HG03175 (cell line): ENCODE data around the gene IFNK.

Experiments used
- ATAC-seq: cut with Tn5 transposase; IDR thresholded peaks from one replicate; pipeline ENCODE4 v1.9.1; 2021; ENCODE audit warnings: mild to moderate bottlenecking, moderate library complexity; ENCODE audit not compliant: unreplicated experiment

IFNK gene

DNA sequence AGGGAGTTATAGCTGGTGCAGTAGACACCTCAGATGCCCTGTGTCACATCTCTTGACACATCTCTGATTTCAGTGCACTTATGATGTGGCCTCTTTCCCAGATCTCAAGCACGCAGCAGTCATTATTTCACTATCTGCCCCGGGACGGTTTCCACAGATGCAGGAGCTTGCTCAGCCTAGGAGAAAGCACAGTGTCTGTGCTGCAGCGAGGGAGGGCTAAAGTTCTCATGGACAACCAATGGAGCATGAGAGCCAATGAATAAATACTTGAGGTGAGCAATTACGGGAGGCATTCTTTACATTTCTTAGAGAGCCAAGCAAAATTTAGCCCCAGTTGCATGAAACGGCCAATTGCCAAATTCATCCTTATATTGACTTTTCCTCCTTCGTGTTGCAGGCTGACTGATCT, 12.9 kb downstream of the IFNK start:
- no peak for ATAC-seq

DNA sequence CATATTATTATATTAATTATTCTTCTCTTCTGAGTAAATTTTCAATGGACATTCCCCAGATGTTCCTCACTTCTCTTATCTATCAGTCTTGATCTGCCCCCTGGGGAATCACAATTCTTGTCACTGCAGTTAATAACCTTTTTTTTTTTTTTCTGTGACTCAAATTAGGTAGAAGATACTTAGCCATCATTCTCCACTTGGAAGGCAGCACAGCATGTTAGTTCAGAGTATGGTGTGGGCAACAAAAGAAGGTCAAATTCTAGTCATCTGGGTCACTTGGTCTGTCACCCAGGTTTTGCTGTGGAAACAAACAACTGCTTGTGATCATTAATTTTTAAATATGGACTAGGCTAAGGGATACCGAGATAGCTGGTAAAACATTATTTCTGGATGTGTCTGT, 13.7 kb downstream of the IFNK start:
- ATAC-seq, result no peak

DNA sequence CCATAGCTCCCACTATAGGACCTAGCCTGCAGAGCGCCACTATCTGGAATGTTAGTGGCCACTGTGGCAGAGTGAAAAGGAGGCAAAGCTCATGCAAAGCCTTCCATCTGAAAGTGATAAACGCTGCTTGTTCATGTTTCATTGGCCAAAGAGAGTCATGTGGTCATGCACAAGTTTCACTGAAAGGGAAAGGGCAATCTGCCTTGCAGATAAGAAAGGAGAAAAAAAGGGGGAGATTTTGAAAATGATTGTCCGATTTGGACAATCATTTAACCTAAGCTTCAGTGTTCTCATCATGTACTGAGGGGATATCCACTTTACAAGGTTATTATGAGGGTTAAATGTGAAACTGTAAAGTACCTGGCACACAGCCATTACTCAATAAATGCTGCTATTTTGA, 14.6 kb downstream of the IFNK start:
- no peak for ATAC-seq

DNA sequence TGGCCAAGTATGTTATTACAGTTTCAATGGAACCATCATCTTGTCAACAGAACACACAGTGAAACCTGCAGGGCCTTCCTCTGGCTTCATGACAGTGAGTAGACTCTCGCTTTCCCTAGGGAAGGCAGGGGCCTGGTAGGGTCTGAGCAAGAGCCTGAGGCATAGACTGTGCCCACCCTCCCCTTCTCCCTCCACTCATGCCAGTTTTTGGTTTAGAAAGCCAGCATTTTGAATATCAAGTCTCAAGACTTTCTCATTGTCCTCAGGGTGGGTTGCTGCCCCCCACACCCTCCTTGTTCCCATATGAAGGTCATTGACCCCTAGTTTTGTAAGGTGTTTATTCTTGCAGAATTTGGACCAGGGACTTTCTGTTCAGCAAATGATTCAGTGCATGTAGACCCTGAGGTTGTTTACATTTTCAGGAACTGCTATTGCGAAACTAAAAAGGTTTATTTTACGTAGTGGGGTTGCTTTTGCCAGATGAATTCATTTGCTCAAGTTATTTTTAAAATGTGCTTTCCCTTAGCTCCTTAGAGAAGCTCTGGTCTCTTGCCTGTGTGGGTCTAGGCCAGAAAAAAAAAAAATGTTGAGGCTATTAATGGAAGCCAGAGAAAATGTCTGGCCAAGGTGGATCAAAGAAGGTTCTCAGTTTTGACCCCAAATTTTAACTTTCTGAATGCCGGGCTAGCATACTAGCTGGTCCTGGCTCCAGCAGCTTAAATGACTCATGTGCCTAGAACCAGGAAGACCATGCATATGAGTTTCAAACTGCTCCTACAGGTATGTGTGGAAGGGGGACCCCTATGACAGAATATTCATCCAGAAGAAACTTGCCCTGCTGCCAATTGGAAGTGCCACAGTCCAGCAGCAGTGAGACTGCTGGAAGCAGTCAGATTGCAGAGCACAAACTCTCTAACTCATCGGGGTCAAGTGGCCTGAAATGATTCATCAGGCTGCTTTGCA, 15.7 kb downstream of the IFNK start:
- ATAC-seq, result no peak

GRCh38 chr9:27540502-27540901, 16.4 kb downstream of the IFNK start:
- no peak for ATAC-seq

- ATAC-seq, result no peak
Measured at GRCh38 chr9:27541740-27542139, 17.6 kb downstream of the IFNK start.

DNA sequence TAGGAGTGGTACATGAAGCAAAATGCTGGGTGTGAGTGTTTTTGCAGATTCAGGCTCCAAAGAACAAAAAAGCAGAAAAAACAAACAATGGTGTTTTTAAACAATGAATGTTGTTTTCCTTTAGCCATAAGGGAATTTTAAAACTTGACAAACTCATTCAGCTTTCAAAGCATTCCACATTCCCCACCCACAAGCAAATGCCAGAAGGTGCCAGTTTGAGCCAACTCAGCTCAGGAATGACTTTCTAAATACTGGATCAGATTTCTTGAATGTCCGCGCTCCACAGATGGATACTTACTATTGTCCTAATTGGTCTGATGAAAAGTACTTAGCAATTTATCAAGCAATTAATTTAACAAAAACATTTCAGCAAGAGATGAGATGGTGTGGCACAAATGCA, 18.4 kb downstream of the IFNK start:
- no peak for ATAC-seq

GRCh38 chr9:27545471-27545870, 21.4 kb downstream of the IFNK start:
- ATAC-seq, result no peak

- no peak for ATAC-seq
Measured at GRCh38 chr9:27548055-27548741, 24.1 kb downstream of the IFNK start.

DNA sequence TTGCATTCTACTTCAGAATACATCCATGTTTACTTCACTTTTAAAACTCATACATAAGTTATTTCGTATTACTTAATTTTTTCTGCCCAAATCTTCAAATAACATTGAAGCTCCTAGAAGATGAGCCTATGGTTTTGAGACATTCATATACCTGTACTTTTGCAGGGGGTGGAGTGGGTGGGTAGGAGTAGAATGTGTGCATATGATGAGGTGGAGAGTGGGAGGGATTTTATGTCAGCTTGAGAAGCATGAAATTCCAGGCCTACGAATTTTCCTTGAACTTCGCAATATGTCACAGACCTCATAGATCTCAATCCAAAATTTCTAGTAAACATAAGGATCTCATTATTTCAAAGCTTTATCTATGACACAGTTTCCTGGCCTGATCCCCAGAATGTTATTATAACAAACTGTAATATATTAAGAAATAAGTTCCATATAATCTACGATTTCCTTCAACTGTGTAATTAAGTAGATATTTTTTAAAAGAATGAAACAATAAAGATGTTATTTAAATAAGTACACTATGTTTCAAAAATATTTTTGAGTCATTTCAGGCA, 25.2 kb downstream of the IFNK start:
- no peak for ATAC-seq

- no peak for ATAC-seq
Measured at GRCh38 chr9:27554712-27555111, 30.6 kb downstream of the IFNK start.

GRCh38 chr9:27556470-27556869, 32.4 kb downstream of the IFNK start:
- no peak for ATAC-seq

- ATAC-seq, result no peak
Measured at GRCh38 chr9:27558307-27558706, 34.2 kb downstream of the IFNK start.

DNA sequence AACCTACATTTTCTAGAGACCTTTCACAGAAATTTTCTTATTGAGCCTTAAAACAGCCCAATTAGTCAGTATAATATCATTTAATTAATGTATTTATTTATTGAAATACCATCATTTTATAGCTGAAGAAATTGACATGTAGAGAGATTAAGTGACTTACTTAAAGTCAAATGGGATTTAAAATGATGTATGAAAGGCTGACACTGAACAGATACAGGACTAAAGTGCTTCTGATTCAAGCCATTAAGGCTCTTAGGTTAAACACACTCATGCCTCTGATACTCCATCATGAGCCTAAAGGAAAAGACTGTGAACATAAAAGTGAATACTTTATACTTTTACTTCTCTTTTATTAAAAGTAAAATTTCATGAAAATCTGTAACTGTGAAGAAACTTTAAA, 36.4 kb downstream of the IFNK start:
- ATAC-seq, result no peak

GRCh38 chr9:27561685-27562084, 37.6 kb downstream of the IFNK start:
- ATAC-seq, result peak; percentile 47

DNA sequence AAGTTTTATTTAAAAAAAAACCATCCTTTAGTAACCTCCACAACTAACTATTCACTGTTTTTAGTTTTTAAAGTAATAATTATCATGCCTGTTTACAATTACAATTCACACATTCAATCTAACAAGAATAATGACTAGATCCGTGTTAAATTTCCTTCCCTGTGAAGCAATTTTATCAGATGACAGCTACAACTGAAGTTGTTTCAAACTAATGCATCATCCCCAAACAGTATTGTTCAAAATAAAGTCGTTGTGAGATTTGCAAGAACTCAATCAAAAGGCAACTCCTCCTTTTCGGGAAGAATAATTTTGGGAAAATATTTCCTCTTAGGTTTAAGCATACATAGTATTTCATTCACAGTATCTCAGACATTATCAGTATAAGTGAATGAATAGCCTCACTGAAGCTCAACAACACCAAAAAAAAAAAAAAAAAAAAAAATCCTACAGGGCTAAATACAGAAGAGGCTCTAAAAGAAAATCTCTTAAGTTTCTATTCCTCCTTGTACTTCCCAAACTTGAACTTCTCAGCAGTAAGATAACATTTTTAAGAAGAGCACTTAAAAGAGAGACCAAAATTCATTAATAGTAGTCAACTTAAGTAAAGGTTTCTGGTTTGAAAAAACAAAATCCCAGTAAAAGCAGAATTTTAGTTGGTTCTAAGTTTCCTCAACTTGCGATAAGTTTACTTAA, 39.8 kb downstream of the IFNK start:
- ATAC-seq, result no peak

DNA sequence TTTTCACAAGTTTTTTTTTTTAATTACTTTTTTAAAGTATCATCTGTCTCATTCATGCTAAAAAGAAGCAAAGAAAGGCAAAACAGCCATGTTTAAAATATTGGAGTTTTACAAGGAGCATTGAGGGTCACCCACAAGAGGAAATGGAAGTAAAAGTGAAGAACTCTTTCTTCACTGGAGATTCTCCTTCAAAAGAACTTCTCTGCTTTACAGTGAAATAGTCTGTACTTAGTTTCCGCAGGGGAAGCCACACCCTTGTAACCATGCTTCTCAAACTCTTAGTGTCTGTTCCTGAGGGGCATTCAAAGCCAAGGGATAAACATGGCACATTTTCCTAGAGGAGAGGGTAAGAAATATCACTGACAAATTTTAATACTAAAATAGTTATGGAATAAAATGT, 40.6 kb downstream of the IFNK start:
- no peak for ATAC-seq

- ATAC-seq, result no peak
Measured at GRCh38 chr9:27565696-27566095, 41.6 kb downstream of the IFNK start.

DNA sequence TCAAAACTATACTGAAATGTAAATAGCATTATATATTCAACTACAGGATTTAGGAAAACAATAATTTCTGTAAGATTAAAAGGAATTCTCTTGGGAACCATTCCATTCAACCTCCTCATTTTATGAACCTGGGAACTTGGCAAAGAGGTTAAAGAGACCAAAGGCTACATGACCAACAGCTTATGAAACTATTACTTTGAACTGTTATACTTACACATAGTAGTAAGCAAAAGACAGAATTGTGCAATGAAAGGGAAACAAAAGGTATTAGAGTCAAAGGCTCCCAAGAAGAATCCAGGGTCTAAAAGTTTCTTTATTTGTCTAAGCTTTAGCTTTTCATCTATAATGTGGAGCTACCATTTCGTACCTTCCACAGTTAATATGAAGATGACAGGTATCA, 42.0 kb downstream of the IFNK start:
- no peak for ATAC-seq

GRCh38 chr9:27569406-27569805, 45.3 kb downstream of the IFNK start:
- ATAC-seq, result no peak

DNA sequence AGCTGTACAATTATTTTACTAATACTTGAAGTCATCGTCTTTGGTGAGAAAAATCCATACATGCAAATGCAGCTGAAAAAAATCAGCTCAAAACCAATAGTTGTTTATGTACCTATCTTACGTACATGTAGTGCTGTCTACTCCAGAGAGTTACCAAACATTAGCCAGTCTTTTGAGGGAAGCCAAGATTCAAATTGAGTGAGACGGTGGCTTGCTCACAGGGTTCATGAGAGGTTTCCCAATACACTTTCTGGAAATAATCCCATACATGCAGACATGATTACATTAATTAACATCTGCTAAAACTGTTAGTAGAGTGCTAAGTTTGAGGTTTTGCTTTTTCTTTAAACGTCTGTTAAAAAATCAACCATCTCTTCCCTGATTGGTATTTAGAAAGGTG, 46.9 kb downstream of the IFNK start:
- ATAC-seq, result no peak
